B cell (primary cell): ENCODE data around the gene HBG2. TPM values are rescaled to one million over a fixed set of nuclear protein-coding genes. Genes with fewer than 3 reads are reported as not detected.

Source experiments
- ATAC-seq: fragments of 200-7000 bp; cut with Tn5 transposase; one replicate; pipeline ENCODE4 v1.10.0; 2021; ENCODE audit warnings: low read depth, mild to moderate bottlenecking, moderate number of reproducible peaks, moderate library complexity
- CTCF ChIA-PET: fragments of 350-600 bp; sonication (Branson Sonifier 250); formaldehyde crosslinking; loops from one replicate; lab custom pipeline; 2021; ENCODE audit warnings: antibody characterized with exemption, inconsistent platforms; lab: Charles Lee
- POLR2A ChIA-PET: fragments of 350-600 bp; sonication (Branson Sonifier 250); formaldehyde crosslinking; loops from one replicate; lab custom pipeline; 2021; ENCODE audit warnings: antibody characterized with exemption; lab: Charles Lee
- DNase-seq: peaks from one replicate; pipeline ENCODE4 v3.0.0; 2013
- H2AFZ ChIP-seq: 2 replicates; pipeline ENCODE4 v1.6.1; 2012; ENCODE audit warnings: mild to moderate bottlenecking, low read depth, low read length; ENCODE audit not compliant: insufficient read depth, poor library complexity, severe bottlenecking
- H3K27ac ChIP-seq, 2 donors: 1 replicate in 1 of 2; 2 replicates in 1 of 2; pipeline ENCODE4 v1.5.1; 2012 to 2013; ENCODE audit warnings: low read length in 2 of 2, mild to moderate bottlenecking in 2 of 2, moderate library complexity in 1 of 2
- H3K27me3 ChIP-seq, 4 experiments: fragments of 200-600 bp in 1 of 4; sonication (generic) in 1 of 4; replicated peaks in 1 of 4; 1 replicate in 2 of 4; 2 replicates in 2 of 4; pipeline versions ENCODE4 v1.6.1 to v1.7.0; 2013 to 2016; ENCODE audit warnings: low read length in 3 of 4, mild to moderate bottlenecking in 2 of 4, mixed read lengths in 1 of 4, moderate library complexity in 1 of 4; ENCODE audit not compliant: insufficient read depth in 4 of 4, control insufficient read depth in 3 of 4; ENCODE audit errors: control extremely low read depth in 1 of 4
- H3K36me3 ChIP-seq, 2 experiments: replicated peaks in 1 of 2; 1 replicate in 1 of 2; 2 replicates in 1 of 2; pipeline versions ENCODE4 v1.6.1 to v1.7.1; 2013; ENCODE audit warnings: low read length in 1 of 2; ENCODE audit not compliant: insufficient read depth in 2 of 2, control insufficient read depth in 1 of 2; ENCODE audit errors: control extremely low read depth in 1 of 2, extremely low read depth in 1 of 2
- H3K4me1 ChIP-seq, 2 donors: fragments of 200-600 bp in 1 of 2; sonication (generic) in 1 of 2; 1 replicate in 1 of 2; 2 replicates in 1 of 2; pipeline versions ENCODE4 v1.5.1 to v1.6.1; 2013 to 2017; ENCODE audit warnings: low read length in 2 of 2; ENCODE audit not compliant: control insufficient read depth in 2 of 2, insufficient read depth in 2 of 2
- H3K4me2 ChIP-seq: replicated peaks from 2 replicates; pipeline ENCODE3; 2012; ENCODE audit warnings: mild to moderate bottlenecking, low read depth, low read length; ENCODE audit not compliant: poor library complexity, severe bottlenecking
- H3K4me3 ChIP-seq, 5 experiments: fragments of 200-600 bp in 1 of 5; sonication (generic) in 1 of 5; 1 replicate in 3 of 5; 2 replicates in 2 of 5; pipeline versions ENCODE4 v1.5.1 to v1.7.0; 2011 to 2016; ENCODE audit warnings: low read length in 4 of 5, mild to moderate bottlenecking in 4 of 5, low read depth in 2 of 5, control low read depth in 1 of 5, moderate library complexity in 1 of 5; ENCODE audit not compliant: insufficient read depth in 1 of 5; ENCODE audit errors: control extremely low read depth in 1 of 5, extremely low read depth in 1 of 5
- H3K79me2 ChIP-seq: fragments of 200-600 bp; sonication (generic); one replicate; pipeline ENCODE4 v1.6.0; 2016; ENCODE audit warnings: low read length; ENCODE audit not compliant: control insufficient read depth, insufficient read depth
- H3K9ac ChIP-seq: fragments of 200-600 bp; sonication (generic); 2 replicates; pipeline ENCODE4 v1.6.1; 2017; ENCODE audit warnings: mild to moderate bottlenecking, low read length, moderate library complexity
- H3K9me3 ChIP-seq, 3 donors: one replicate each; pipeline versions ENCODE4 v1.6.1 to v1.7.1; 2013; ENCODE audit warnings: low read length in 2 of 3; ENCODE audit not compliant: control insufficient read depth in 2 of 3, insufficient read depth in 1 of 3; ENCODE audit errors: control extremely low read depth in 1 of 3
- H4K20me1 ChIP-seq: 2 replicates; pipeline ENCODE4 v1.6.0; 2012; ENCODE audit warnings: mild to moderate bottlenecking, low read length; ENCODE audit not compliant: insufficient read depth, control insufficient read depth, poor library complexity, severe bottlenecking
- H3K27ac Mint-ChIP-seq: one replicate; pipeline ENCODE4 v1.8.0; 2021; ENCODE audit warnings: mixed read lengths
- H3K27me3 Mint-ChIP-seq: one replicate; pipeline ENCODE4 v1.8.0; 2021; ENCODE audit warnings: mixed read lengths
- H3K4me1 Mint-ChIP-seq: one replicate; pipeline ENCODE4 v1.8.0; 2021; ENCODE audit warnings: mixed read lengths
- H3K4me3 Mint-ChIP-seq: one replicate; pipeline ENCODE4 v1.8.0; 2021; ENCODE audit warnings: mixed read lengths
- H3K9me3 Mint-ChIP-seq: one replicate; pipeline ENCODE4 v1.8.0; 2022; ENCODE audit warnings: mixed read lengths; ENCODE audit not compliant: insufficient read depth
- CTCF ChIP-seq: fragments of 200-600 bp; IDR thresholded peaks from one replicate; pipeline ENCODE4 v1.8.0; 2022; ENCODE audit warnings: antibody characterized with exemption, mild to moderate bottlenecking
- EZH2 ChIP-seq: IDR thresholded peaks from 2 replicates; pipeline ENCODE4 v1.6.1; 2012; ENCODE audit warnings: borderline replicate concordance, low read depth, mild to moderate bottlenecking, moderate library complexity, low read length; ENCODE audit not compliant: insufficient read depth, poor library complexity, severe bottlenecking
- whole genome bisulfite sequencing: methylation state at CpG from one replicate; pipeline ENCODE4 v1.1.5; 2013; ENCODE audit warnings: missing lambda C conversion rate; ENCODE audit not compliant: insufficient coverage; 5-methylcytosine and 5-hydroxymethylcytosine counted together
- intact Hi-C: fragments of 100-400 bp; cut with micrococcal nuclease; formaldehyde crosslinking; loops from one replicate; pipeline ENCODE4 v1.10.0; 2022
- polyA plus RNA-seq: library from polyadenylated mRNA; depleted of rRNA; stranded (reverse); fragments of >200 nt; gene quantifications from 2 replicates; pipeline ENCODE4 v1.2.3, GENCODE V29; 2012
- total RNA-seq, 2 donors: library from RNA; stranded (reverse); fragments of 120-200 nt in 1 of 2; gene quantifications; 1 replicate in 1 of 2; 2 replicates in 1 of 2; pipeline versions ENCODE4 v1.2.3 to v1.2.4, GENCODE V29; 2013 to 2022

HBG2 gene
- total and polyA plus RNA-seq, 2 donors (not counting 1 experiment from before 2014, with no cell fraction given) = not detected

GRCh38 chr11:5237420-5237819, 17.2 kb downstream of the HBG2 start:
- DNase-seq = no peak
- Histone ChIP-seq H4K20me1 (no peaks in the 10 kb centered on the region), H3K4me1 (no peaks in the 10 kb centered on the region), H3K4me3 (no peak overlapping the region), H3K36me3 (no peaks in the 10 kb centered on the region), H3K4me2 (no peak overlapping the region), H3K9me3 (no peaks in the 10 kb centered on the region), H2AFZ (no peak overlapping the region), H3K27me3 (no peaks in the 10 kb centered on the region), H3K79me2 (no peaks in the 10 kb centered on the region), H3K9ac (no peak overlapping the region), H3K27ac (no peak overlapping the region)
- no peak for ATAC-seq
- ChIA-PET CTCF (no interaction called here), POLR2A (no interaction called here)
- Mint-ChIP-seq H3K4me3 (no peak overlapping the region), H3K27me3 (peaks cover 6% of the 10 kb centered on the region), H3K9me3 (no peaks in the 10 kb centered on the region), H3K27ac (no peak overlapping the region), H3K4me1 (peaks cover 6% of the 10 kb centered on the region)
- TF ChIP-seq EZH2 = no peak
- no peak for TF ChIP-seq CTCF
- 100% methylated on average over 2 of the region's 2 CpGs for WGBS
- intact Hi-C loops = no loop called here

- peaks cover 6% of the 10 kb centered on the region for H3K27me3 Mint-ChIP-seq
- H3K4me3 Mint-ChIP-seq = no peak overlapping the region
- no peak overlapping the region for H3K27ac ChIP-seq
- DNase-seq = no peak
- no peak overlapping the region for H3K4me2 ChIP-seq
- no peaks in the 10 kb centered on the region for H3K9me3 ChIP-seq
- intact Hi-C loops = no loop called here
- no peak for TF ChIP-seq EZH2
- TF ChIP-seq CTCF = peak; percentile 27
- ATAC-seq = no peak
- H3K4me3 ChIP-seq = no peak overlapping the region
- no peaks in the 10 kb centered on the region for H3K36me3 ChIP-seq
- ChIA-PET POLR2A (no interaction called here), CTCF (no interaction called here)
- WGBS = 71% methylated on average over 1 of the region's 5 CpGs
- H3K27me3 ChIP-seq = no peaks in the 10 kb centered on the region
- no peaks in the 10 kb centered on the region for H3K9me3 Mint-ChIP-seq
- H3K79me2 ChIP-seq = no peaks in the 10 kb centered on the region
- H4K20me1 ChIP-seq = no peaks in the 10 kb centered on the region
- H3K27ac Mint-ChIP-seq = no peak overlapping the region
- no peaks in the 10 kb centered on the region for H3K4me1 ChIP-seq
- no peak overlapping the region for H3K9ac ChIP-seq
- H2AFZ ChIP-seq = no peak overlapping the region
- peaks cover 6% of the 10 kb centered on the region for H3K4me1 Mint-ChIP-seq
Measured at GRCh38 chr11:5235364-5236095, 19.1 kb downstream of the HBG2 start.
